Tibial nerve (tissue), 3 donors: ENCODE data around the gene HDAC11.

Experiments
- CTCF ChIP-seq, 5 experiments: fragments of 200-600 bp in 3 of 5; fragments of 450-650 bp in 2 of 5; sonication (generic) in 3 of 5; IDR thresholded peaks; one replicate each; pipeline ENCODE4 v1.5.1; 2016 to 2019; ENCODE audit warnings: antibody characterized with exemption in 5 of 5, mild to moderate bottlenecking in 3 of 5, moderate library complexity in 2 of 5
- POLR2A ChIP-seq, 2 donors: fragments of 450-650 bp; IDR thresholded peaks; one replicate each; pipeline ENCODE4 v1.6.1; 2017; ENCODE audit warnings: antibody characterized with exemption in 2 of 2, mild to moderate bottlenecking in 2 of 2, moderate library complexity in 2 of 2

GRCh38 chr3:13505147-13506130, 25.3 kb downstream of the HDAC11 start:
- TF ChIP-seq CTCF (IDR thresholded peaks at IDR 0.05), result no peak
- TF ChIP-seq POLR2A (IDR thresholded peaks at IDR 0.05), result no peak
